Endodermal cell (in vitro differentiated cells): ENCODE measurements around the gene NUFIP1. TPM values are rescaled to one million over a fixed set of nuclear protein-coding genes. Genes with fewer than 3 reads are reported as not detected.

Experiments used
- DNase-seq: peaks from one replicate; pipeline ENCODE4 v3.0.0-alpha.2; 2017
- H3K27ac ChIP-seq: 2 replicates; pipeline ENCODE4 v1.5.1; 2013; ENCODE audit warnings: mild to moderate bottlenecking, low read depth, low read length, moderate library complexity
- H3K27me3 ChIP-seq: 2 replicates; pipeline ENCODE4 v1.6.1; 2013; ENCODE audit warnings: mild to moderate bottlenecking, low read length, moderate library complexity; ENCODE audit not compliant: insufficient read depth, control insufficient read depth, poor library complexity, severe bottlenecking
- H3K36me3 ChIP-seq: 2 replicates; pipeline ENCODE4 v1.7.0; 2013; ENCODE audit warnings: mild to moderate bottlenecking, low read length, moderate library complexity; ENCODE audit not compliant: control insufficient read depth, insufficient read depth
- H3K4me1 ChIP-seq: one replicate; pipeline ENCODE4 v1.7.0; 2013; ENCODE audit warnings: low read length; ENCODE audit not compliant: control insufficient read depth, insufficient read depth
- H3K4me3 ChIP-seq: 2 replicates; pipeline ENCODE4 v1.5.1; 2013; ENCODE audit warnings: mild to moderate bottlenecking, low read length, moderate library complexity
- H3K9ac ChIP-seq: 2 replicates; pipeline ENCODE4 v1.6.1; 2013; ENCODE audit warnings: mild to moderate bottlenecking, low read length, moderate library complexity; ENCODE audit not compliant: poor library complexity, severe bottlenecking; ENCODE audit errors: extremely low read depth
- H3K9me3 ChIP-seq: 2 replicates; pipeline ENCODE4 v1.6.1; 2013; ENCODE audit warnings: mild to moderate bottlenecking, low read length, moderate library complexity; ENCODE audit not compliant: control insufficient read depth
- H3K27ac Mint-ChIP-seq: 2 replicates; pipeline ENCODE4 v1.8.0; 2020; ENCODE audit warnings: mixed read lengths
- H3K27me3 Mint-ChIP-seq: 2 replicates; pipeline ENCODE4 v1.8.0; 2021; ENCODE audit warnings: mild to moderate bottlenecking, mixed read lengths; ENCODE audit not compliant: insufficient read depth
- H3K36me3 Mint-ChIP-seq: 2 replicates; pipeline ENCODE4 v1.8.0; 2020; ENCODE audit warnings: low read depth, mixed read lengths
- H3K4me1 Mint-ChIP-seq: 2 replicates; pipeline ENCODE4 v1.8.0; 2020; ENCODE audit warnings: mixed read lengths
- H3K4me3 Mint-ChIP-seq: 2 replicates; pipeline ENCODE4 v1.8.0; 2020; ENCODE audit warnings: mild to moderate bottlenecking, moderate library complexity, mixed read lengths
- H3K9me3 Mint-ChIP-seq: 2 replicates; pipeline ENCODE4 v1.8.0; 2020; ENCODE audit warnings: mild to moderate bottlenecking, mixed read lengths
- CTCF ChIP-seq: fragments of 200-600 bp; sonication (generic); conservative IDR thresholded peaks from 2 replicates; pipeline ENCODE4 v1.5.0; 2021; ENCODE audit warnings: antibody characterized with exemption, mild to moderate bottlenecking
- WGBS, 2 experiments: methylation state at CpG; one replicate each; pipeline versions ENCODE4 v1.1.5 to v1.1.7; 2013; ENCODE audit warnings: missing lambda C conversion rate in 2 of 2, mixed read lengths in 1 of 2; ENCODE audit not compliant: insufficient coverage in 1 of 2, insufficient read length in 1 of 2; 5-methylcytosine and 5-hydroxymethylcytosine counted together
- total RNA-seq, 2 donors: library from RNA; stranded (reverse); fragmentation: NEBNext Ultra II Directional in 1 of 2; extraction: Animal tissue kit (Norgen Biotek cat#: 25700) in 1 of 2; gene quantifications; 2 replicates in 1 of 2; 3 replicates in 1 of 2; pipeline ENCODE4 v1.2.1, GENCODE V29; 2021

The NUFIP1 gene
- total RNA-seq, 2 donors from 2014 or later = 11.0 to 13.9 TPM

GRCh38 chr13:44912278-44913016, 76.8 kb downstream of the NUFIP1 start:
- no peak overlapping the region for H3K27ac ChIP-seq
- no peak overlapping the region for H3K27ac Mint-ChIP-seq
- no peak overlapping the region for H3K9ac ChIP-seq
- H3K36me3 Mint-ChIP-seq = no peaks in the 10 kb centered on the region
- peaks cover 19% of the 10 kb centered on the region for H3K9me3 ChIP-seq
- no peak for DNase-seq
- peaks cover 23% of the 10 kb centered on the region for H3K9me3 Mint-ChIP-seq
- no peak overlapping the region for H3K4me3 ChIP-seq
- no peaks in the 10 kb centered on the region for H3K36me3 ChIP-seq
- no peaks in the 10 kb centered on the region for H3K4me1 ChIP-seq
- no peaks in the 10 kb centered on the region for H3K4me1 Mint-ChIP-seq
- WGBS, 2 experiments = 92 to 100% methylated on average over 1 to 3 of the region's 3 CpGs
- H3K27me3 ChIP-seq = no peaks in the 10 kb centered on the region
- no peak overlapping the region for H3K4me3 Mint-ChIP-seq
- H3K27me3 Mint-ChIP-seq = peaks cover 4% of the 10 kb centered on the region
- TF ChIP-seq CTCF = no peak

GRCh38 chr13:44908712-44909111, 80.6 kb downstream of the NUFIP1 start:
- WGBS, 2 experiments = 89 to 100% methylated on average over 1 to 5 of the region's 5 CpGs
- no peak for TF ChIP-seq CTCF
- no peaks in the 10 kb centered on the region for H3K4me1 ChIP-seq
- no peak for DNase-seq
- peaks cover 4% of the 10 kb centered on the region for H3K4me1 Mint-ChIP-seq
- H3K9me3 ChIP-seq = peaks cover 19% of the 10 kb centered on the region
- no peak overlapping the region for H3K9ac ChIP-seq
- H3K4me3 ChIP-seq = no peak overlapping the region
- peaks cover 4% of the 10 kb centered on the region for H3K27me3 Mint-ChIP-seq
- no peaks in the 10 kb centered on the region for H3K36me3 Mint-ChIP-seq
- H3K27me3 ChIP-seq = no peaks in the 10 kb centered on the region
- no peak overlapping the region for H3K27ac ChIP-seq
- H3K36me3 ChIP-seq = no peaks in the 10 kb centered on the region
- no peak overlapping the region for H3K4me3 Mint-ChIP-seq
- H3K9me3 Mint-ChIP-seq = peaks cover 23% of the 10 kb centered on the region
- H3K27ac Mint-ChIP-seq = no peak overlapping the region

- 100% methylated on average over 1 of the region's 1 CpG; no CpG with 5 or more reads in 1 of the 2 experiments for WGBS, 2 experiments
- Mint-ChIP-seq H3K4me1 (peaks cover 6% of the 10 kb centered on the region), H3K36me3 (no peaks in the 10 kb centered on the region), H3K27ac (no peak overlapping the region), H3K9me3 (peaks cover 23% of the 10 kb centered on the region), H3K27me3 (peaks cover 4% of the 10 kb centered on the region), H3K4me3 (no peak overlapping the region)
- no peaks in the 10 kb centered on the region for H3K4me1 ChIP-seq
- DNase-seq = no peak
- H3K9me3 ChIP-seq = peaks cover 19% of the 10 kb centered on the region
- TF ChIP-seq CTCF = no peak
- H3K27me3 ChIP-seq = no peaks in the 10 kb centered on the region
- no peak overlapping the region for H3K9ac ChIP-seq
- no peak overlapping the region for H3K4me3 ChIP-seq
- no peaks in the 10 kb centered on the region for H3K36me3 ChIP-seq
- no peak overlapping the region for H3K27ac ChIP-seq
Measured at GRCh38 chr13:44908266-44908665, 81.0 kb downstream of the NUFIP1 start.
